GM13976 (cell line): Measurements from ENCODE around the gene DIMT1.

Source experiments
- DNase-seq: peaks from one replicate; pipeline ENCODE4 v3.0.0; 2012; ENCODE audit warnings: low spot score
- CTCF ChIP-seq: IDR thresholded peaks from 2 replicates; pipeline ENCODE4 v1.5.1; 2012; ENCODE audit warnings: borderline replicate concordance, mild to moderate bottlenecking; ENCODE audit not compliant: insufficient read depth; ENCODE audit errors: extremely low read depth, missing control alignments, control extremely low read depth
- in situ Hi-C: fragments of 300-500 bp; cut with MboI; formaldehyde crosslinking; loops from one replicate; pipeline ENCODE4 v1.12.0; 2022; ENCODE audit warnings: low sequenced_read_pairs, mixed read lengths, inconsistent platforms; ENCODE audit not compliant: unreplicated experiment

Gene DIMT1

GRCh38 chr5:62421414-62421813, 17.7 kb upstream of the DIMT1 start:
- in situ Hi-C loops = no loop called here

GRCh38 chr5:62419609-62420008, 15.9 kb upstream of the DIMT1 start:
- no peak for TF ChIP-seq CTCF

More at GRCh38 chr5:62421414-62421813, 17.7 kb upstream of the DIMT1 start:
- TF ChIP-seq CTCF = no peak
- no peak for DNase-seq

GRCh38 chr5:62418462-62419076, 14.9 kb upstream of the DIMT1 start:
- in situ Hi-C loops = no loop called here
- TF ChIP-seq CTCF = no peak
- DNase-seq = no peak

More at GRCh38 chr5:62419609-62420008, 15.9 kb upstream of the DIMT1 start:
- in situ Hi-C loops = no loop called here
- DNase-seq = no peak

GRCh38 chr5:62413711-62414110, 10.0 kb upstream of the DIMT1 start:
- no peak for DNase-seq
- no peak for TF ChIP-seq CTCF
- in situ Hi-C loops = no loop called here

- TF ChIP-seq CTCF = no peak
- DNase-seq = peak; percentile 98
- in situ Hi-C loops = no loop called here
Observed at GRCh38 chr5:62412549-62413329, 9.0 kb upstream of the DIMT1 start, which contains the start of gene IPO11. Gene IPO11, plus strand, starts transcription at chr5:62412763. Its CDS starts 24,517 bp downstream, at chr5:62437280.

- TF ChIP-seq CTCF = no peak
- no peak for DNase-seq
- in situ Hi-C loops = no loop called here
Observed at GRCh38 chr5:62395210-62395950, 8.3 kb downstream of the DIMT1 start.
